PC-3 (cell line): ENCODE results near the gene CASP1. TPM values are rescaled to one million over a fixed set of nuclear protein-coding genes. Genes with fewer than 3 reads are reported as not detected.

Experiments
- ATAC-seq: fragments of 200-7000 bp; cut with Tn5 transposase; 2 replicates; pipeline ENCODE4 v1.9.1; 2020; ENCODE audit warnings: mild to moderate bottlenecking, moderate library complexity
- BruUV-seq: library from RNA; stranded (reverse); fragments of 400-500 nt; replicated peaks from 2 replicates; lab custom pipeline; 2021; lab: Mats Ljungman, UMichigan
- CTCF ChIA-PET: fragments of 300-600 bp; sonication (Branson Sonifier 250); formaldehyde crosslinking; loops from one replicate; lab custom pipeline; 2022; ENCODE audit warnings: antibody characterized with exemption; lab: Charles Lee
- POLR2A ChIA-PET: fragments of 300-600 bp; sonication (Branson Sonifier 250); formaldehyde crosslinking; loops from one replicate; lab custom pipeline; 2022; ENCODE audit warnings: antibody characterized with exemption; ENCODE audit not compliant: unreplicated experiment; lab: Charles Lee
- DNase-seq: peaks from one replicate; pipeline ENCODE4 v3.0.0-alpha.2; 2015
- H2AFZ ChIP-seq: fragments of 300-600 bp; sonication (generic); 2 replicates; pipeline ENCODE4 v1.6.0; 2016; ENCODE audit warnings: antibody characterized with exemption, low read length
- H3F3A ChIP-seq: fragments of 300-600 bp; sonication (generic); one replicate; pipeline ENCODE4 v1.6.0; 2017; ENCODE audit warnings: antibody characterized with exemption, low read length, control low read depth, mild to moderate bottlenecking; ENCODE audit not compliant: unreplicated experiment
- H3K27ac ChIP-seq: fragments of 300-600 bp; sonication (generic); 2 replicates; pipeline ENCODE4 v1.5.1; 2016; ENCODE audit warnings: mild to moderate bottlenecking, low read length
- H3K27me3 ChIP-seq: fragments of 300-600 bp; sonication (generic); 2 replicates; pipeline ENCODE4 v1.6.1; 2016; ENCODE audit warnings: low read length, mixed read lengths
- H3K36me3 ChIP-seq: fragments of 300-600 bp; sonication (generic); 2 replicates; pipeline ENCODE4 v1.6.1; 2016; ENCODE audit warnings: low read depth, mixed run types, low read length, mixed read lengths
- H3K4me1 ChIP-seq: fragments of 300-600 bp; sonication (generic); 2 replicates; pipeline ENCODE4 v1.5.1; 2016; ENCODE audit warnings: low read length; ENCODE audit not compliant: insufficient read depth
- H3K4me2 ChIP-seq: fragments of 300-600 bp; sonication (generic); 2 replicates; pipeline ENCODE4 v1.6.0; 2016; ENCODE audit warnings: low read length
- H3K4me3 ChIP-seq: fragments of 300-600 bp; sonication (generic); 2 replicates; pipeline ENCODE4 v1.5.1; 2016; ENCODE audit warnings: mild to moderate bottlenecking, low read length, mixed read lengths
- H3K79me2 ChIP-seq: fragments of 300-600 bp; sonication (generic); 2 replicates; pipeline ENCODE4 v1.6.1; 2017; ENCODE audit warnings: low read length, mixed read lengths
- H3K9ac ChIP-seq: fragments of 300-600 bp; sonication (generic); 2 replicates; pipeline ENCODE4 v1.6.0; 2016; ENCODE audit warnings: mild to moderate bottlenecking, low read length
- H3K9me2 ChIP-seq: fragments of 300-600 bp; sonication (generic); replicated peaks from 2 replicates; pipeline ENCODE4 v1.6.1; 2016; ENCODE audit warnings: mixed run types, low read length, mixed read lengths
- H3K9me3 ChIP-seq: fragments of 300-600 bp; sonication (generic); 2 replicates; pipeline ENCODE4 v1.6.1; 2016; ENCODE audit warnings: low read length, mixed read lengths
- H4K20me1 ChIP-seq: fragments of 300-600 bp; sonication (generic); 2 replicates; pipeline ENCODE4 v1.6.1; 2016; ENCODE audit warnings: low read length, mixed read lengths
- CTCF ChIP-seq: fragments of 300-600 bp; sonication (generic); conservative IDR thresholded peaks from 2 replicates; pipeline ENCODE4 v1.5.1; 2017; ENCODE audit warnings: antibody characterized with exemption, low read depth, mild to moderate bottlenecking, low read length
- EZH2 ChIP-seq: fragments of 300-600 bp; sonication (generic); IDR thresholded peaks from one replicate; pipeline ENCODE4 v1.6.1; 2017; ENCODE audit warnings: antibody characterized with exemption, mild to moderate bottlenecking, low read length; ENCODE audit not compliant: unreplicated experiment
- EZH2phosphoT487 ChIP-seq: fragments of 300-600 bp; sonication (generic); IDR thresholded peaks from 2 replicates; pipeline ENCODE4 v1.6.1; 2018; ENCODE audit warnings: mild to moderate bottlenecking, antibody characterized with exemption, low read length, borderline replicate concordance
- intact Hi-C: fragments of 100-400 bp; cut with micrococcal nuclease; formaldehyde crosslinking; loops from 2 replicates; pipeline ENCODE4 v1.9.0; 2023
- total RNA-seq: library from RNA; depleted of rRNA; stranded (reverse); fragments of >200 nt; gene quantifications from 2 replicates; pipeline ENCODE4 v1.2.3, GENCODE V29; 2014

The CASP1 gene
- total RNA-seq, 1 experiment from 2014 or later: 0.33 TPM

DNA sequence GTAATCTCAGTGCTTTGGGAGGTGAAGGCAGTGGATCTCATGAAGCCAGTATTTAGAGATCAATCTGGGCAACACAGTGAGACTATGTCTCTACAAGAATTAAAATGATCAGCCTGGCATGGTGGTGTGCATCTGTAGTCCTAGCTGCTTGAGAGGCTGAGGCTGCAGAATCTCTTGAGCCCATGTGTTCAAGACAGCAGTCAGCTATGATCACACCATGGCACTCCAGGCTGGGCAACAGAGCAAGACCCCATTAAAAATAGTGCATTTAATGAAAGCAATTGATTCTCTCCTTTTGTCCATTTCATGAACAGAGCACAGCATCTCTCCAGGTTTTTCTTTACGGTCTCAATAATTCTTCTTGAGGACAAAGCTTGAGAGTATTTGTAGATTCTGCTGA, 21.5 kb upstream of the CASP1 start:
- Histone ChIP-seq H3K36me3 (no peaks in the 10 kb centered on the region), H3K4me3 (no peak overlapping the region), H3K9ac (no peak overlapping the region), H4K20me1 (no peaks in the 10 kb centered on the region), H3K4me2 (no peak overlapping the region), H3F3A (no peaks in the 10 kb centered on the region), H3K9me3 (no peaks in the 10 kb centered on the region), H3K79me2 (no peaks in the 10 kb centered on the region), H3K27me3 (no peaks in the 10 kb centered on the region), H3K9me2 (no peaks in the 10 kb centered on the region), H3K27ac (no peak overlapping the region), H2AFZ (no peak overlapping the region), H3K4me1 (no peaks in the 10 kb centered on the region)
- no TSS peak for BruUV-seq
- CTCF ChIA-PET: no interaction called here
- no peak for TF ChIP-seq CTCF
- TF ChIP-seq EZH2phosphoT487: no peak
- TF ChIP-seq EZH2: no peak
- POLR2A ChIA-PET: no interaction called here
- no peak for DNase-seq
- ATAC-seq: no peak
- intact Hi-C loops: no loop called here

- H3K27ac ChIP-seq: no peak overlapping the region
- H3F3A ChIP-seq: no peaks in the 10 kb centered on the region
- ChIA-PET POLR2A (no interaction called here), CTCF (no interaction called here)
- H3K4me3 ChIP-seq: no peak overlapping the region
- H3K79me2 ChIP-seq: no peaks in the 10 kb centered on the region
- no peaks in the 10 kb centered on the region for H3K9me3 ChIP-seq
- no peaks in the 10 kb centered on the region for H4K20me1 ChIP-seq
- no peaks in the 10 kb centered on the region for H3K27me3 ChIP-seq
- H3K4me1 ChIP-seq: no peaks in the 10 kb centered on the region
- H3K4me2 ChIP-seq: no peak overlapping the region
- no peak overlapping the region for H2AFZ ChIP-seq
- ATAC-seq: no peak
- H3K9ac ChIP-seq: no peak overlapping the region
- no peaks in the 10 kb centered on the region for H3K36me3 ChIP-seq
- BruUV-seq: no TSS peak
- TF ChIP-seq EZH2 (no peak), CTCF (no peak), EZH2phosphoT487 (no peak)
- H3K9me2 ChIP-seq: no peaks in the 10 kb centered on the region
- DNase-seq: no peak
- intact Hi-C loops: no loop called here
These were observed 20.0 kb upstream of the CASP1 start for GRCh38 chr11:105054723-105055493.

DNA sequence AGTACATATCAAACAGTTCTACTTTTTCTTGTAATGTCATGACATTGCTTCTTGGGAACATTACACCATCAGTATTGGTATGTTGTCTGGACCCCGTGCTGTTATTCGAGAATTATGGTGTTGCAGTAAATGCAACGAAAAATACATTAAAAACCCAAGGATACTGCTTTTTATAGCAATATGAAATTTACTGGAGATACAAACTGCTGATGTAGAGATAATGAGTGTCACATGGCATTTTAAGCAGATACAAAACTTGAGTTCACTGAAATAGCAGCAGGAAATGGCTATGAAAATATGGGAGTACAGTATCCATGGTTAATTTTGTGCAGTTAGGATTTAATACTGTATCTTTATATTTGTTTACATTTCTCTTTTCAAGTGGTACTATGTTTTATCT, 17.5 kb upstream of the CASP1 start:
- H3K27ac ChIP-seq: no peak overlapping the region
- ATAC-seq (no peak), DNase-seq (no peak)
- H3K4me3 ChIP-seq: no peak overlapping the region
- CTCF ChIA-PET: no interaction called here
- H2AFZ ChIP-seq: no peak overlapping the region
- no peaks in the 10 kb centered on the region for H3F3A ChIP-seq
- no peak overlapping the region for H3K4me2 ChIP-seq
- H4K20me1 ChIP-seq: no peaks in the 10 kb centered on the region
- TF ChIP-seq CTCF (no peak), EZH2 (no peak), EZH2phosphoT487 (no peak)
- intact Hi-C loops: no loop called here
- H3K9ac ChIP-seq: no peak overlapping the region
- POLR2A ChIA-PET: no interaction called here
- no peaks in the 10 kb centered on the region for H3K27me3 ChIP-seq
- no peaks in the 10 kb centered on the region for H3K36me3 ChIP-seq
- no peaks in the 10 kb centered on the region for H3K9me3 ChIP-seq
- peaks cover 7% of the 10 kb centered on the region for H3K4me1 ChIP-seq
- no TSS peak for BruUV-seq
- H3K79me2 ChIP-seq: no peaks in the 10 kb centered on the region
- H3K9me2 ChIP-seq: no peaks in the 10 kb centered on the region
